Measurements from ENCODE around the gene DAPK2.

Gene DAPK2

GRCh38 chr15:63939531-63940130 lies 106.7 kb downstream of the DAPK2 start:
- DNase-seq: no peak

GRCh38 chr15:63938486-63939061 lies 107.7 kb downstream of the DAPK2 start:
- DNase-seq: no peak

- no peak for DNase-seq
Observed at GRCh38 chr15:63933522-63933921, 112.8 kb downstream of the DAPK2 start.

GRCh38 chr15:63931556-63931955 lies 114.7 kb downstream of the DAPK2 start:
- no peak for DNase-seq

- DNase-seq: no peak
Observed at GRCh38 chr15:63930034-63930433, 116.3 kb downstream of the DAPK2 start.

- no peak for DNase-seq
Observed at GRCh38 chr15:63928185-63928842, 118.0 kb downstream of the DAPK2 start.

GRCh38 chr15:63923993-63924950 lies 122.0 kb downstream of the DAPK2 start:
- DNase-seq: no peak

- no peak for DNase-seq
Observed at GRCh38 chr15:63922916-63923315, 123.4 kb downstream of the DAPK2 start.

- no peak for DNase-seq
Observed at GRCh38 chr15:63922261-63922904, 123.9 kb downstream of the DAPK2 start.

GRCh38 chr15:63920504-63921175 lies 125.6 kb downstream of the DAPK2 start:
- no peak for DNase-seq

GRCh38 chr15:63918901-63919348 lies 127.4 kb downstream of the DAPK2 start:
- no peak for DNase-seq

- DNase-seq: no peak
Observed at GRCh38 chr15:63918317-63918672, 128.0 kb downstream of the DAPK2 start.

- DNase-seq: no peak
Observed at GRCh38 chr15:63917588-63918316, 128.5 kb downstream of the DAPK2 start.

GRCh38 chr15:63915873-63916771 lies 130.2 kb downstream of the DAPK2 start:
- DNase-seq: no peak

GRCh38 chr15:63915209-63915872 lies 130.9 kb downstream of the DAPK2 start:
- DNase-seq: no peak

GRCh38 chr15:63913786-63914315 lies 132.4 kb downstream of the DAPK2 start:
- DNase-seq: no peak

GRCh38 chr15:63913336-63913735 lies 132.9 kb downstream of the DAPK2 start:
- DNase-seq: no peak

GRCh38 chr15:63912061-63912615 lies 134.1 kb downstream of the DAPK2 start:
- no peak for DNase-seq

GRCh38 chr15:63911160-63911559 lies 135.1 kb downstream of the DAPK2 start:
- DNase-seq: no peak

All from activated CD4-positive, alpha-beta T cell treated with anti-CD3 and anti-CD28 coated beads for 1 hour (primary cell).